ENCODE measurements around the gene WWOX. TPM values are rescaled to one million over a fixed set of nuclear protein-coding genes. Genes with fewer than 3 reads are reported as not detected.

Gene WWOX
- total and polyA plus RNA-seq, 2 of the 13 experiments (the other 11 are each of a cell fraction or from before 2014, with no cell fraction given): 9.1 to 37.4 TPM

DNA sequence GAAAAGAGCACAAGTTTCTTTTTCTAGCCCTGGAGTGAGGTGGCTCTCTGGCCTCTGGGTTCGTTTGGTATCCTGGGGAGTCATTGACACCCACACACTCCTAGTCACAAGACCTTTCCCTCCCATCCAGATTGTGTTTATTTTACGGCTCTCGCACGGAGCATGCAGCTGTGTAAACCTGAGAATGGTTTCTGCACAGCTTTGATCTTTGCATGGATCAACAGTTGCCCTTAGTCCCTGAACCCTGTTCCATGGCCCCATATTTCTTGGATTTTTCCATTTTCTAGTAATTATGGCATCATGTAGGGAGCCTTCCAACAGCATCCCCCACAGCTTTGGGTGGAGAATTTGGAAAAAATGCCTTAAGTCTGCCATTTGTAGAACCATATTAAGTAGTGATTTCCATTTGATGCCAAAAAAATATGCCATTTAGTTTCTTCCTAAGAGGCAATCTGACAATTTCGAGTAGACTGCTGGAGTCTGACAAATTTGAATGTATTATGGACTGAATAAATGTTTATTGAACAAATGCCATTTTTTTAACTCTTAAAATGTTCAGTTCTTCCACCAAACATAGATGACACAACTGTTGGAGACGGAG lies 197.7 kb downstream of the WWOX start (continued):
- TF ChIP-seq, protein P1, sequence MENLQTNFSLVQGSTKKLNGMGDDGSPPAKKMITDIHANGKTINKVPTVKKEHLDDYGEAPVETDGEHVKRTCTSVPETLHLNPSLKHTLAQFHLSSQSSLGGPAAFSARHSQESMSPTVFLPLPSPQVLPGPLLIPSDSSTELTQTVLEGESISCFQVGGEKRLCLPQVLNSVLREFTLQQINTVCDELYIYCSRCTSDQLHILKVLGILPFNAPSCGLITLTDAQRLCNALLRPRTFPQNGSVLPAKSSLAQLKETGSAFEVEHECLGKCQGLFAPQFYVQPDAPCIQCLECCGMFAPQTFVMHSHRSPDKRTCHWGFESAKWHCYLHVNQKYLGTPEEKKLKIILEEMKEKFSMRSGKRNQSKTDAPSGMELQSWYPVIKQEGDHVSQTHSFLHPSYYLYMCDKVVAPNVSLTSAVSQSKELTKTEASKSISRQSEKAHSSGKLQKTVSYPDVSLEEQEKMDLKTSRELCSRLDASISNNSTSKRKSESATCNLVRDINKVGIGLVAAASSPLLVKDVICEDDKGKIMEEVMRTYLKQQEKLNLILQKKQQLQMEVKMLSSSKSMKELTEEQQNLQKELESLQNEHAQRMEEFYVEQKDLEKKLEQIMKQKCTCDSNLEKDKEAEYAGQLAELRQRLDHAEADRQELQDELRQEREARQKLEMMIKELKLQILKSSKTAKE (CRISPR knock-in tag; IDR thresholded peaks at IDR 0.05; ENCODE audit: borderline replicate concordance): peak; percentile 59; the same call in 1 of the 2 replicates
- TF ChIP-seq, protein P2, sequence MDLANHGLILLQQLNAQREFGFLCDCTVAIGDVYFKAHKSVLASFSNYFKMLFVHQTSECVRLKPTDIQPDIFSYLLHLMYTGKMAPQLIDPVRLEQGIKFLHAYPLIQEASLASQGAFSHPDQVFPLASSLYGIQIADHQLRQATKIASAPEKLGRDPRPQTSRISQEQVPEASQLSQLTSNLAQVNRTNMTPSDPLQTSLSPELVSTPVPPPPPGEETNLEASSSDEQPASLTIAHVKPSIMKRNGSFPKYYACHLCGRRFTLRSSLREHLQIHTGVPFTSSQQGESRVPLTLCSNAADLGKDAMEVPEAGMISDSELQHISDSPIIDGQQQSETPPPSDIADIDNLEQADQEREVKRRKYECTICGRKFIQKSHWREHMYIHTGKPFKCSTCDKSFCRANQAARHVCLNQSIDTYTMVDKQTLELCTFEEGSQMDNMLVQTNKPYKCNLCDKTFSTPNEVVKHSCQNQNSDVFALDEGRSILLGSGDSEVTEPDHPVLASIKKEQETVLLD (CRISPR knock-in tag; IDR thresholded peaks at IDR 0.05; ENCODE audit: low read depth): no peak
- TF ChIP-seq ISL2 (CRISPR knock-in tag; IDR thresholded peaks at IDR 0.05) (peak; percentile 100), TCF12 (IDR thresholded peaks at IDR 0.05) (no peak), TCF12 (CRISPR knock-in tag; IDR thresholded peaks at IDR 0.05) (peak; percentile 100), ZC3H13 (CRISPR knock-in tag; IDR thresholded peaks at IDR 0.05) (no peak), THYN1 (CRISPR knock-in tag; IDR thresholded peaks at IDR 0.05; ENCODE audit: borderline replicate concordance, low read depth) (no peak), NFKBIZ (CRISPR knock-in tag; IDR thresholded peaks at IDR 0.05) (peak; percentile 92; the same call in 1 of the 2 replicates), FOXP1 (IDR thresholded peaks at IDR 0.05) (peak; percentile 88), FOXP1 (CRISPR knock-in tag; IDR thresholded peaks at IDR 0.05) (peak; percentile 99), EZH2 (conservative IDR thresholded peaks at IDR 0.05; ENCODE audit: low read depth, low read length) (no peak), ATM (IDR thresholded peaks at IDR 0.05; ENCODE audit: borderline replicate concordance) (no peak), PAX8 (CRISPR knock-in tag; IDR thresholded peaks at IDR 0.05; ENCODE audit: borderline replicate concordance) (no peak), HIVEP1 (CRISPR knock-in tag; IDR thresholded peaks at IDR 0.05) (no peak), PPARG (CRISPR knock-in tag; conservative IDR thresholded peaks at IDR 0.05) (peak; percentile 97), RARA (CRISPR knock-in tag; IDR thresholded peaks at IDR 0.05) (peak; percentile 98), KDM2A (CRISPR knock-in tag; IDR thresholded peaks at IDR 0.05; ENCODE audit: borderline replicate concordance, low read depth) (peak; percentile 93), SOX5 (CRISPR knock-in tag; IDR thresholded peaks at IDR 0.05; ENCODE audit: borderline replicate concordance) (peak; percentile 96), SRSF1 (optimal IDR thresholded peaks at IDR 0.05; ENCODE audit: low read depth, low read length) (no peak), SIX4 (CRISPR knock-in tag; IDR thresholded peaks at IDR 0.05) (peak; percentile 95), SKI (IDR thresholded peaks at IDR 0.05; ENCODE audit: partially characterized antibody) (peak; percentile 74)
- TF ChIP-seq, protein P3, sequence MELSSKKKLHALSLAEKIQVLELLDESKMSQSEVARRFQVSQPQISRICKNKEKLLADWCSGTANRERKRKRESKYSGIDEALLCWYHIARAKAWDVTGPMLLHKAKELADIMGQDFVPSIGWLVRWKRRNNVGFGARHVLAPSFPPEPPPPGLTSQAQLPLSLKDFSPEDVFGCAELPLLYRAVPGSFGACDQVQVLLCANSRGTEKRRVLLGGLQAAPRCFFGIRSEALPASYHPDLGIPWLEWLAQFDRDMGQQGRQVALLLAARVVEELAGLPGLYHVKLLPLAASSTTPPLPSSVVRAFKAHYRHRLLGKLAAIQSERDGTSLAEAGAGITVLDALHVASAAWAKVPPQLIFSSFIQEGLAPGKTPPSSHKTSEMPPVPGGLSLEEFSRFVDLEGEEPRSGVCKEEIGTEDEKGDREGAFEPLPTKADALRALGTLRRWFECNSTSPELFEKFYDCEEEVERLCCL (CRISPR knock-in tag; IDR thresholded peaks at IDR 0.05; ENCODE audit: borderline replicate concordance): no peak
- TF ChIP-seq, protein P4, sequence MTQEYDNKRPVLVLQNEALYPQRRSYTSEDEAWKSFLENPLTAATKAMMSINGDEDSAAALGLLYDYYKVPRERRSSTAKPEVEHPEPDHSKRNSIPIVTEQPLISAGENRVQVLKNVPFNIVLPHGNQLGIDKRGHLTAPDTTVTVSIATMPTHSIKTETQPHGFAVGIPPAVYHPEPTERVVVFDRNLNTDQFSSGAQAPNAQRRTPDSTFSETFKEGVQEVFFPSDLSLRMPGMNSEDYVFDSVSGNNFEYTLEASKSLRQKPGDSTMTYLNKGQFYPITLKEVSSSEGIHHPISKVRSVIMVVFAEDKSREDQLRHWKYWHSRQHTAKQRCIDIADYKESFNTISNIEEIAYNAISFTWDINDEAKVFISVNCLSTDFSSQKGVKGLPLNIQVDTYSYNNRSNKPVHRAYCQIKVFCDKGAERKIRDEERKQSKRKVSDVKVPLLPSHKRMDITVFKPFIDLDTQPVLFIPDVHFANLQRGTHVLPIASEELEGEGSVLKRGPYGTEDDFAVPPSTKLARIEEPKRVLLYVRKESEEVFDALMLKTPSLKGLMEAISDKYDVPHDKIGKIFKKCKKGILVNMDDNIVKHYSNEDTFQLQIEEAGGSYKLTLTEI (CRISPR knock-in tag; conservative IDR thresholded peaks at IDR 0.05): no peak
- TF ChIP-seq, protein P5, sequence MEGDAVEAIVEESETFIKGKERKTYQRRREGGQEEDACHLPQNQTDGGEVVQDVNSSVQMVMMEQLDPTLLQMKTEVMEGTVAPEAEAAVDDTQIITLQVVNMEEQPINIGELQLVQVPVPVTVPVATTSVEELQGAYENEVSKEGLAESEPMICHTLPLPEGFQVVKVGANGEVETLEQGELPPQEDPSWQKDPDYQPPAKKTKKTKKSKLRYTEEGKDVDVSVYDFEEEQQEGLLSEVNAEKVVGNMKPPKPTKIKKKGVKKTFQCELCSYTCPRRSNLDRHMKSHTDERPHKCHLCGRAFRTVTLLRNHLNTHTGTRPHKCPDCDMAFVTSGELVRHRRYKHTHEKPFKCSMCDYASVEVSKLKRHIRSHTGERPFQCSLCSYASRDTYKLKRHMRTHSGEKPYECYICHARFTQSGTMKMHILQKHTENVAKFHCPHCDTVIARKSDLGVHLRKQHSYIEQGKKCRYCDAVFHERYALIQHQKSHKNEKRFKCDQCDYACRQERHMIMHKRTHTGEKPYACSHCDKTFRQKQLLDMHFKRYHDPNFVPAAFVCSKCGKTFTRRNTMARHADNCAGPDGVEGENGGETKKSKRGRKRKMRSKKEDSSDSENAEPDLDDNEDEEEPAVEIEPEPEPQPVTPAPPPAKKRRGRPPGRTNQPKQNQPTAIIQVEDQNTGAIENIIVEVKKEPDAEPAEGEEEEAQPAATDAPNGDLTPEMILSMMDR (CRISPR knock-in tag; IDR thresholded peaks at IDR 0.05): no peak
